ENCODE results near the gene AGFG2. TPM values are rescaled to one million over a fixed set of nuclear protein-coding genes. Genes with fewer than 3 reads are reported as not detected.

The AGFG2 gene
- total and polyA plus RNA-seq, 2 of the 13 experiments (the other 11 are each of a cell fraction or from before 2014, with no cell fraction given) = 125 to 132 TPM

DNA sequence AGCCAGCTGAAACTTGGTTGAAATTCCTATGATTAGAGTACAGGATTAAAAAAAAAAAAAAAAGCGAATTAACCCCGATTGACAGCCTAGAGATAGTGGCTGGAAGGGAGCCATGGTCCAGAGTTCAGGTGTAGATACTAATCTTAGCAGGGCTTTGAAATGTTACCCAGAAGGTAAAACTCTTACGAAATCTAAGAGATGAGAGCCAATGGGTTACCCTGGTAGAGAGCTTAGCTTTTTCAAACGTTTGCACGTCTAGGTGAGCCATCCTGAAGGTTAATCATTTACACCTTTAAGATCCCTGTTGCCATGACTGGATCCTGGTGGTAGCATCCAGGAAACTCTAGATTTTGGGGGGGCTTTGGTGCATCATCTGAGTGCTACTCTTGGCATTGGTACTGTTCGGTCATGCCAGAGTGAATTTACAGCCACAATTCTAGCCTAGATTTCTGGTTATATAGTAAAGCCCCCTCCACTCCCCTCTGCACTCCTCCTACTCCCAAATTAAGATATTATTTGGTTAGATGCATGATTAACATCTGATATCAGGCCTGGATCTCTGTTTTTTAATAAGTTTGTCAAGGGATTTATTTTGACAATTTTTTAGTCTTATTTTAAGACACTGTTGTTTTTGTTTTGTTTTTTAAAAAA is 1.2 kb downstream of the AGFG2 start (continued):
- TF ChIP-seq CSRNP1 (CRISPR knock-in tag; IDR thresholded peaks at IDR 0.05) (0 out of 2 replicates have a peak, but pooled peaks have one; percentile 39), BCL3 (CRISPR knock-in tag; IDR thresholded peaks at IDR 0.05) (no peak), MLXIP (CRISPR knock-in tag; IDR thresholded peaks at IDR 0.05; ENCODE audit: borderline replicate concordance) (no peak), ZSCAN31 (CRISPR knock-in tag; IDR thresholded peaks at IDR 0.05; ENCODE audit: low read depth) (0 out of 2 replicates have a peak, but pooled peaks have one; percentile 21), SALL1 (CRISPR knock-in tag; IDR thresholded peaks at IDR 0.05) (0 out of 2 replicates have a peak, but pooled peaks have one; percentile 30), ZMYM4 (CRISPR knock-in tag; IDR thresholded peaks at IDR 0.05) (0 out of 2 replicates have a peak, but pooled peaks have one; percentile 24), KLF16 (CRISPR knock-in tag; IDR thresholded peaks at IDR 0.05) (peak in 1 of 2 experiments; percentile 65; a peak in 1 of 4 replicates), CEBPG (CRISPR knock-in tag; IDR thresholded peaks at IDR 0.05) (peak; percentile 87), FOXO1 (CRISPR knock-in tag; IDR thresholded peaks at IDR 0.05) (peak; percentile 16; the same call in 1 of the 2 replicates), FLYWCH1 (CRISPR knock-in tag; IDR thresholded peaks at IDR 0.05) (no peak), SIX4 (CRISPR knock-in tag; IDR thresholded peaks at IDR 0.05) (peak; percentile 96), ZNF354B (CRISPR knock-in tag; IDR thresholded peaks at IDR 0.05) (0 out of 2 replicates have a peak, but pooled peaks have one; percentile 53)
- TF ChIP-seq, protein P1, sequence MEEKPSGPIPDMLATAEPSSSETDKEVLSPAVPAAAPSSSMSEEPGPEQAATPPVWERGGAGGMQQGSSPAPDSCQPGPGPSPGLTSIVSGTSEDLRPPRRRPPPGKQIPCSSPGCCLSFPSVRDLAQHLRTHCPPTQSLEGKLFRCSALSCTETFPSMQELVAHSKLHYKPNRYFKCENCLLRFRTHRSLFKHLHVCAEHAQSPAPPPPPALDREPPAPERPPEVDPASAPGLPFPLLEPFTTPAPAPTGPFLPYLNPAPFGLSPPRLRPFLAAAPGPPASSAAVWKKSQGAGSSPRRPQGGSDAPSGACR (CRISPR knock-in tag; IDR thresholded peaks at IDR 0.05) = peak; percentile 52; the same call in 1 of the 2 replicates
- TF ChIP-seq, protein P2, sequence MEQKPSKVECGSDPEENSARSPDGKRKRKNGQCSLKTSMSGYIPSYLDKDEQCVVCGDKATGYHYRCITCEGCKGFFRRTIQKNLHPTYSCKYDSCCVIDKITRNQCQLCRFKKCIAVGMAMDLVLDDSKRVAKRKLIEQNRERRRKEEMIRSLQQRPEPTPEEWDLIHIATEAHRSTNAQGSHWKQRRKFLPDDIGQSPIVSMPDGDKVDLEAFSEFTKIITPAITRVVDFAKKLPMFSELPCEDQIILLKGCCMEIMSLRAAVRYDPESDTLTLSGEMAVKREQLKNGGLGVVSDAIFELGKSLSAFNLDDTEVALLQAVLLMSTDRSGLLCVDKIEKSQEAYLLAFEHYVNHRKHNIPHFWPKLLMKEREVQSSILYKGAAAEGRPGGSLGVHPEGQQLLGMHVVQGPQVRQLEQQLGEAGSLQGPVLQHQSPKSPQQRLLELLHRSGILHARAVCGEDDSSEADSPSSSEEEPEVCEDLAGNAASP (CRISPR knock-in tag; IDR thresholded peaks at IDR 0.05; ENCODE audit: borderline replicate concordance) = peak; percentile 18; the same call in 1 of the 2 replicates
- TF ChIP-seq, protein P3, sequence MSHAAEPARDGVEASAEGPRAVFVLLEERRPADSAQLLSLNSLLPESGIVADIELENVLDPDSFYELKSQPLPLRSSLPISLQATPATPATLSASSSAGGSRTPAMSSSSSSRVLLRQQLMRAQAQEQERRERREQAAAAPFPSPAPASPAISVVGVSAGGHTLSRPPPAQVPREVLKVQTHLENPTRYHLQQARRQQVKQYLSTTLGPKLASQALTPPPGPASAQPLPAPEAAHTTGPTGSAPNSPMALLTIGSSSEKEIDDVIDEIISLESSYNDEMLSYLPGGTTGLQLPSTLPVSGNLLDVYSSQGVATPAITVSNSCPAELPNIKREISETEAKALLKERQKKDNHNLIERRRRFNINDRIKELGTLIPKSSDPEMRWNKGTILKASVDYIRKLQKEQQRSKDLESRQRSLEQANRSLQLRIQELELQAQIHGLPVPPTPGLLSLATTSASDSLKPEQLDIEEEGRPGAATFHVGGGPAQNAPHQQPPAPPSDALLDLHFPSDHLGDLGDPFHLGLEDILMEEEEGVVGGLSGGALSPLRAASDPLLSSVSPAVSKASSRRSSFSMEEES (CRISPR knock-in tag; IDR thresholded peaks at IDR 0.05) = peak; percentile 35; the same call in 1 of the 2 replicates
